Tibial artery (tissue), 4 donors: ENCODE data around the gene CYP4A11.
"Not testable (repeated sequence)": the region's sequence is repeated elsewhere in the genome, so short reads cannot be mapped to it uniquely, and the experiment has no call there.

Experiments used
- DNase-seq, 2 donors: peaks; one replicate each; pipeline ENCODE4 v3.0.0-alpha.2; 2019
- H3K27ac ChIP-seq, 2 donors: fragments of 200-600 bp; sonication (generic) in 1 of 2; 1 replicate in 1 of 2; 2 replicates in 1 of 2; pipeline ENCODE4 v1.5.1; 2018 to 2019; ENCODE audit warnings: mild to moderate bottlenecking in 1 of 2
- H3K27me3 ChIP-seq, 2 donors: fragments of 200-600 bp; sonication (generic) in 1 of 2; one replicate each; pipeline versions ENCODE4 v1.5.1 to v1.6.0; 2016 to 2019
- H3K36me3 ChIP-seq, 3 donors: fragments of 200-600 bp; sonication (generic) in 2 of 3; one replicate each; pipeline ENCODE4 v1.5.1; 2016 to 2019; ENCODE audit warnings: mild to moderate bottlenecking in 2 of 3
- H3K4me1 ChIP-seq, 4 donors: fragments of 200-600 bp; sonication (generic) in 2 of 4; 1 replicate in 3 of 4; 2 replicates in 1 of 4; pipeline ENCODE4 v1.5.1; 2016 to 2019
- H3K4me3 ChIP-seq, 2 donors: fragments of 200-600 bp; sonication (generic) in 1 of 2; 1 replicate in 1 of 2; 2 replicates in 1 of 2; pipeline ENCODE4 v1.5.1; 2018 to 2019; ENCODE audit warnings: mild to moderate bottlenecking in 2 of 2
- H3K9me3 ChIP-seq, 3 donors: fragments of 200-600 bp; sonication (generic) in 1 of 3; one replicate each; pipeline ENCODE4 v1.5.1; 2016 to 2019
- CTCF ChIP-seq, 2 experiments: fragments of 200-600 bp in 1 of 2; fragments of 450-650 bp in 1 of 2; IDR thresholded peaks; one replicate each; pipeline ENCODE4 v1.5.1; 2017 to 2019; ENCODE audit warnings: antibody characterized with exemption in 2 of 2, mild to moderate bottlenecking in 1 of 2, moderate library complexity in 1 of 2
- intact Hi-C: fragments of 100-400 bp; cut with DNase I; formaldehyde crosslinking; loops from one replicate; pipeline ENCODE4 v1.15.0; 2023; ENCODE audit warnings: low total_unique reads

CYP4A11 gene

GRCh38 chr1:46961066-46961758 is 19.9 kb upstream of the CYP4A11 start:
- H3K9me3 ChIP-seq: peaks cover 0 to 10% (median 0%) of the 10 kb centered on the region in 3 donors

GRCh38 chr1:46960250-46960649 is 19.0 kb upstream of the CYP4A11 start:
- Histone ChIP-seq H3K9me3 (peaks cover 0 to 10% (median 0%) of the 10 kb centered on the region in 3 donors), H3K4me1 (no peaks in the 10 kb centered on the region), H3K36me3 (no peaks in the 10 kb centered on the region), H3K27ac (no peak overlapping the region), H3K27me3 (no peaks in the 10 kb centered on the region), H3K4me3 (no peak overlapping the region)
- no peak for TF ChIP-seq CTCF (IDR thresholded peaks at IDR 0.05)
- intact Hi-C loops: no loop called here
- no peak for DNase-seq

More at GRCh38 chr1:46961066-46961758, 19.9 kb upstream of the CYP4A11 start:
- no peak for DNase-seq
- H3K27ac ChIP-seq: no peak overlapping the region
- H3K4me3 ChIP-seq: no peak overlapping the region
- no peak for TF ChIP-seq CTCF (IDR thresholded peaks at IDR 0.05)
- intact Hi-C loops: no loop called here
- H3K27me3 ChIP-seq: no peaks in the 10 kb centered on the region
- no peaks in the 10 kb centered on the region for H3K36me3 ChIP-seq
- H3K4me1 ChIP-seq: no peaks in the 10 kb centered on the region

- H3K9me3 ChIP-seq, H3K27me3 ChIP-seq, H3K4me3 ChIP-seq, H3K4me1 ChIP-seq, H3K27ac ChIP-seq, intact Hi-C loops, DNase-seq, H3K36me3 ChIP-seq: not testable (repeated sequence)
Observed at GRCh38 chr1:46955116-46955515, 13.8 kb upstream of the CYP4A11 start.

- H3K36me3 ChIP-seq, H3K9me3 ChIP-seq, intact Hi-C loops, H3K27me3 ChIP-seq, H3K4me1 ChIP-seq, DNase-seq, H3K4me3 ChIP-seq, H3K27ac ChIP-seq: not testable (repeated sequence)
Observed at GRCh38 chr1:46953847-46954246, 12.6 kb upstream of the CYP4A11 start.

- H3K9me3 ChIP-seq, H3K4me1 ChIP-seq, H3K36me3 ChIP-seq, H3K27ac ChIP-seq, intact Hi-C loops, DNase-seq, H3K4me3 ChIP-seq, H3K27me3 ChIP-seq: not testable (repeated sequence)
Observed at GRCh38 chr1:46949417-46949666, 8.1 kb upstream of the CYP4A11 start.

GRCh38 chr1:46948629-46949416 is 7.5 kb upstream of the CYP4A11 start:
- intact Hi-C loops: no loop called here
- no peak for TF ChIP-seq CTCF (IDR thresholded peaks at IDR 0.05)
- H3K4me3 ChIP-seq: no peak overlapping the region
- H3K36me3 ChIP-seq: no peaks in the 10 kb centered on the region
- DNase-seq: no peak
- H3K4me1 ChIP-seq: no peaks in the 10 kb centered on the region
- H3K27ac ChIP-seq: no peak overlapping the region
- no peaks in the 10 kb centered on the region for H3K9me3 ChIP-seq
- H3K27me3 ChIP-seq: no peaks in the 10 kb centered on the region

DNA sequence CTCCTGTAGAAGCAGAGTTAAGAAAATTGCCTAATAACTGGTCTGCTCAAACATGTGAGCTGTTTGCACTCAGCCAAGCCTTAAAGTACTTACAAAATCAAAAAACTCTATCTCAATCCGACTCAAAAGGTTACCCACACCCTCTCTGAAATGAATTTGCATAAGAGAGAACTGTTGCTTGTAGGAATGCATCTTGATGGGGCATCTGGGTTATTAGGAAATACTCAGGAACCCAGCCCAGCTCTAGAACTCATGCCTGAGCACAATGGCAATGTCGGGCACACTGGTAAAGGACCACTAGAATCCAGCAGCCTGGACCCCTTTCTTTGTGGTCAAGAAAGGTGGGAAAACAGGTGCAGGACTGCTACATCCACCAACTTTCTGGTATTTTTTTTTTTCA is 6.4 kb upstream of the CYP4A11 start:
- H3K4me3 ChIP-seq, H3K9me3 ChIP-seq, intact Hi-C loops, H3K4me1 ChIP-seq, H3K27me3 ChIP-seq, H3K27ac ChIP-seq, DNase-seq, H3K36me3 ChIP-seq: not testable (repeated sequence)
